ENCODE data around the gene TAGLN2.

The TAGLN2 gene

GRCh38 chr1:159934136-159935039 lies 9.1 kb upstream of the TAGLN2 start:
- DNase-seq: no peak

GRCh38 chr1:159933347-159933746 lies 8.0 kb upstream of the TAGLN2 start:
- no peak for DNase-seq

DNA sequence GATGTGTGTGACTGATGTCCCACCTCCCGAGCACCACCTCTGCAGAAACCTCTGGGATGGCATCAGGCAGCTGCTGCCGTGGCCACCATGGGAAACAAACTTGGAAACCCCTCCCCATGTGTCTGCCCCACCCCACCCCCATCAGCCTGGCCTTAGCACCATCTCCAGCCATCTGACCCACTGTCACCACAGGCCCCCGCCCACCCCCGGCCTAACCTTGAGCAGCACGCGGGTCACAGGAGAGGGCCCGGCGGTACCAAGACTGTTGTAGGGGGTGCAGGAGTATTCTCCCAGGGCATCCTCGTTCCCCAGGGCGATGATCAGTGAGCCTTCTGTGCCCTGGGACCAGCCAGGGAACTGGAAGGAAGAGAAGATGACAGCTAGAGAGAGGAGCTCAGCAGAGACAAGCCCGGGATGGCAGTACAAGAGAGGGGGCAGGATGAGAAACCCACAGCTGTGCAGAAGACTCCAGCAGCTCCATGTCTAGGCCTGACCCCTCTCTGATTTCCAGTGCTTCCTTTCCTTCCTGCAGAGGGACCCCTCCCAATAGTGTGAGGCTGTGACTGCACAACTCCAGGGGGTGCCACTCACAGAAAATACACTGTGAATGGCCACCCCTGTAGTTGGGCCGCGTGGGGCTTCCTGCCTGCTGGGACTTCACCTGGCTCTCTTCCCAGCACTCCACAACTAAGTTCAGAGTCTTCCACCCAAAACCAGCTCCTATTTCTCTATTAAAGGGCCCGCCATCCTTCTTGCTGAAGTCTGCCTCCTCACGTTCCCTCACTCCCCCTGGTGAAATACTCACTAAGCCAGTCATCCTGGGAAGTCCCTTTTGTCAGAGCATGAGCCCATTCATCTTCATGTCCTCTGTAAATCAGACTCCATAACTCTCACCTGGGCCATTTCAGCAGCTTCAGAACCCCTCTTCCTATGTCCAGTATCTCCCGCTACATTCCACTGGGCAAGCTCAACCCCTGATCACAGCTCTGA lies 7.3 kb upstream of the TAGLN2 start:
- no peak for DNase-seq

- no peak for DNase-seq
Observed at GRCh38 chr1:159931795-159932173, 6.5 kb upstream of the TAGLN2 start.

DNA sequence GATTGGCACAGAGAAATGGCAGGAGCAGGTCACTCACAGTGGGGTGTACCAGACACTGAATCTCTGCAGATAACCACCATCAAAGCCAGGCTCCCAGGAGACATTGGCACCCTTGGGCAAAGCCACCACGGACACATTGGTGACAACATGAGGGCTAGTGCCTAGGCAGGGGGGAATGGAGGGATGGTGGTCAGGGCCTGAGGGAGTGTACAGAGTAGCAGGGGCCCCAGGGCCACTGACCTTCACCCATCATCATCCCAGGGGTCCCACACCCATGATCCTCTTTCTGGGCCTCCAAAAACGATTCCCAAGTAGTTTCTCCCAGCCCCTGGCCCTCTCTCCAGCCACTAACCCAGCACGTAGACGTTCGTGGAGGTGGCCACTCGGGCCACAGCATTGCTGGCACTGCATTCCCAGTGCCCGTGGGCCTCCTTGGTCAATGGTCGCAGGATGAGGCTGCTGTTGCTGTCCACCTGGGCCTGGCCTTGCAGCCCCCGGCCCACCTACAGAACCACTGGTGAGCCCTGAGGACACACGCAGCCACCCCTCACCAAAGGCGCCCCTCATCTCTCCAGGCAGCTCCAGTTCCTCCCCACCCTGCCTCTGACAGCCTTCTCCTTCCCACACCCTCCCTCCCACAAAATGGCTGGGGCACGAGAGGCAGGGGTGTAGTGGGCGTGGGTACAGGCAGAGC lies 5.9 kb upstream of the TAGLN2 start:
- DNase-seq: no peak

DNA sequence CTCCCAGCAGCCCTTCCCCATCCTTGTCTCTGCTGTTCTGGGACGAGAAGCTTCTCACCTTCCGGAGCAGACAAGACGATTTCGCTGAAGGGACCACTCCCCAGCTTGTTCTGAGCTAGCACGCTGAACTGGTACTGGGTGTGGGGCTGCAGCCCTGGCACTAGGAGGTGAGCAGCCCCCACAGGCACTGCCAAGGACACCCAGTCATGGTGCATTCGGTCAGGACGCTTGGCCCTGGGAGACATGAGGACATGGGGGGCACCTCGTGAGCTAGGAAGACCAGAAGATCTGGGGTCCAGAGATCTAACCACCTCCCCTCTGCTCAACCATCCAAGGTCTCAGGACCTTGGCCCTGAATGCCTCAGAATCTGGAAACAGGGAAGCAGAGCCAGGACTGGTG lies 5.3 kb upstream of the TAGLN2 start:
- no peak for DNase-seq

DNA sequence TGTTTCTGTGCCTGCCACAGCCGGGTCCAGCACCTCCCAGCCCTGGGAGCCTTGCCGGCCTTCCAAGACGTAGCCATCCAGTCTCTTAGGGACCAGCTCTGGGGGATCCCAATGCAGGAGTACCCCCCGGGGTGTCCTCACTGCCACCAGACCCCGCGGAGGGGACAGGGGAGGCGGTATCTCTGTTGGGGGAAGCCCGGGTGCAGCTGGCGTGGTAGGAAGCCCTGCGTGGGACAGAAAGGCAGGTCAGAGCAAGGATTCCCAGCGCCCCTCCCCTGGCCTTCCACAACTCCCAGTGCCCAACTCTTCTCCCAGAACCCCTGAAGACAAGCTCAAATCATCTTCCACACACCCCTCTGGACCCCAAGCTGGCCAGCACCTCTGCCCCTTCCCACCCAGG lies 4.9 kb upstream of the TAGLN2 start:
- DNase-seq: no peak

- no peak for DNase-seq
Observed at GRCh38 chr1:159929155-159930051, 4.1 kb upstream of the TAGLN2 start.

- DNase-seq: no peak
Observed at GRCh38 chr1:159928491-159929050, 3.3 kb upstream of the TAGLN2 start.

DNA sequence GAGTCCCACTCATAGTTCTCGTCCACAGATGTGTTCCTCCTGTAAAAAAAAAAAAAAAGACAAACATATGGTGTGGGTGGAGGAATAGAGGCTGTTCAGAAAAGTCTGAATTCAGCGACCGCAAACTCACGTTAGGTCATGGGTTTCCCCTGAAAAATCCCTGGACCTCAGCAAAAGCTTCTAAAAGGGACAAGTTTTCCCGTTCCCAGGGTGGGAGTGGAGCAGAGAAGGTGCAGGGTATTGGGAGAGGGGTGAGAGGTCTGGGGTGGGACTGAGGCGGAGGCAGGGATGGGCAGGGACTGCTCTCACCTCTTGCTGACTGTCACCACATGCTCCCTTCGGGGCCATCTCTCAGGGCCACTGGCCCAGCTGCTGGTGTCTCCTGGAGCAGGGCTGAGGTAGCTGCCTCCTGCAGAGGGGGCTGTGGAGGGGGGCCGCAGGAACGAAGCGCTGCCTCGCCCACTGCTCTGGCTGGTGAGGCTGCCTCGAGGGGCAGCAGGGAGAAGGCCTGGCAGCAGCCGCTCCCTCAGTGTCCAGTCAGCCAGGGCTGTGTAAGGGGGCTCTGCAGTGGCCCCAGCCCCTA lies 2.6 kb upstream of the TAGLN2 start:
- DNase-seq: no peak

- DNase-seq: no peak
Observed at GRCh38 chr1:159927211-159927848, 2.0 kb upstream of the TAGLN2 start.

- DNase-seq: no peak
Observed at GRCh38 chr1:159925719-159926078, 392 bp upstream of the TAGLN2 start.

- DNase-seq: peak in 1 of 2 experiments; percentile 24
Observed at GRCh38 chr1:159924025-159924790, 1.1 kb downstream of the TAGLN2 start.

GRCh38 chr1:159923203-159924024 lies 1.9 kb downstream of the TAGLN2 start:
- DNase-seq: peak; percentile 24 to 34

DNA sequence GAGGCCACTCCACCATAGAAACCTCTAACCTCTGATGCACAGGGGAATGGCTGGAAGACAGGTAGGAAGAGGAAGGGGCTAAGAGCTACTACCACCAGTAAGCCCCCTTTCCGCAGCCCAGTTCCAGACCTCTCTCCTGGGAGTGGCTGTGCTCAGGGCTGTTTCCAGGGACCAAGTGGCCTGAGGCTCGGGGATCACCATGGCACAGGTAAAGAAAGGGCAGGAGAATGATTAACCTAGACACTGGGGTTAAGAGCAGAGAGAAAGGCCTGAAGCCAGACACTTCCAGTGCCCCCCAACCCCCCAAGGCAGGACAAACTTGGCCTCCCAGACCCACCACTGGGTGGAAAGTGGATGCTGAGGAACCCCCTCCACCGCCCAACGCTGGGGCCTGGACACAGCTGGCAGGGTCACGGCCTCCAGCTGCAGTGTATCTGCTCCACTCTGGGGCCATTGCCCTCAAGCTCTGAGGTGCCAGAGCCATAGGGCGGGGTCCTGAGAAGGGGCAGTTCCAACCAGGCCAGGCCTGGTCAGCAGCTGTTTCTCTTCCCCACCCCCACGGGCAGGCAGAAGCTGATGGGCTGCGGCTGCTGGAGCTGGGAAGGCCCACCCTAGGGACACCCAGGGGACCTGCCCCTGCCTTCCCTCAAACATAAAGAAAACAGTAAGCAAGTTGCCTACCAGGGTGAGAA lies 2.6 kb downstream of the TAGLN2 start:
- DNase-seq: no peak

DNA sequence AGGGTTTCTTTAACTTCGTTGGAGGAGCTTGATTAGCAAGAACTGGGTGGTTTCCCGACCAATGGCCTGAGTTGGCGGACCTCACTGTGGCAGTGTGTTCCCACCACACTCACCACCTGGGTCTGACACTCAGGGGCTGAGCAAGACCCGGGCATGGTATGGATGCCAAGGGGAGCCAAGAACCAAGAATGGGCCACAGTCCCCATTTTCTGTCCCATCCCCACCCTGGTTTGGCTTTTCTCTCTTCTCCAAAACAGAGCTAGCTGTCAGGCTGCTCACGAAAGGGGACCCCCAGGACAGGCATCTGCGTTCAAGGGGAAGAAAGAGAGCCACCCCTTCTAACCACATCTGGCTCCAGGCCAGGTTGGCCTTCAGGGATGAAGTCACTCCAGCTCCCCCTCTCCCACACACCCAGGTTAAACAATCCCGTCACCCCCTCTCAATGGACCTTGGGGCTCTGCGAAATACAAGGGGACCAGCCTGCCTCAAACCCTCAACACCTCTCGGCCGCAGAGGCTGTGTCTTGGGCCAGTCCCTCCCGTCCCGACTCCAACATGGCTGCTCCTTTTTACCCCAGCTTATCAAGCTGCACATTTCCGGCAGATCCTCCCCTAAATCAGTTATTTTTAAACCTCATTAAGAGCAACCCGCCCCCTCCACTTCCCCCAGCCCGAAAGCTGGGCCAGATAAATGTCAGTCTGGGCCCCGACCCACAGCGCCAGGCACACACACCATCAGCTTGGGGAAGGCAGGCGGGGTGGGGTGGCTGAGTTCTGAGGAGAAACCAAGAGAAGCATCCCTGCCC lies 3.4 kb downstream of the TAGLN2 start:
- DNase-seq: no peak

DNA sequence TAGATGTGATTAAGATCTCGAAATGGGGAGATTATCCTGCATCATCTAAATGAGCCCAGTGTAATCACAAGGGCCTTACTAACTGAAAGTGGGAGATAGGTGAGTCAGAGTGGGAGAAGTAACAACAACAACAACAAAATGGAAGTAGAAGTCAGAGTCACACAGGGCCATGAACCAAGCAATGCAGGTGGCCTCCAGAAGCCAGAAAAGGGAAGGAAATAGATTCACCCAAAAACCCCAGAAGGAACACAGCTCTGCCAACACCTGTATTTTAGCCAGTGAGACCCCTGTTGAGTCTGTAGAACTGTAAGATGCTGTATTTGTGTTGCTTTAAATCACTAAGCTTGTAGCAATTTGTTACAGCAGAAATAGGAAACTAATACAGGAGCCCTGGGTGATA lies 4.1 kb downstream of the TAGLN2 start:
- no peak for DNase-seq

DNA sequence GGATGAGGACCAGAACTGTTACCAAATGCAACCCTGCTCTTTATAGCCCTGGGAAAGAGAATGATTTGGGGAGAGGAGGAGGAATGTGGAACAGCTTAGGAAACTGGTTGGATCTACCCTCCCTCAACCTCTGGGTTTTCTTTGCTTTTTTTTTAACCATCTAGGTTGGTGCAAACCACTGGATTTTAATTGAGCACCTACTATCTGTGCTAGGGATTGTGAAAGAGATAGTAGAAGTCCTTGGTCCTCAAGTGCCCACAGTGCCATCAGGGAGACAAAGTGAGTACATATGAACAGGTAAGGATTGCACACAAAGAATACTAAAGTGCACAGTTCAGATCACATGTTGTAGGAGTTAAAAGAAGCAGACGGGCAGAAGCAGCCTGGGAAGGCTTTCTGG lies 4.7 kb downstream of the TAGLN2 start:
- no peak for DNase-seq

All from SHP77 (cell line).